Stimulated activated CD4-positive, alpha-beta T cell treated with anti-CD3 and anti-CD28 coated beads, TNF-alpha, amount 100 ng/mL, for 48 hours (primary cell): ENCODE results near the gene ASPSCR1.

Source experiments
- DNase-seq, 3 donors: peaks; one replicate each; pipeline ENCODE4 v3.0.0-alpha.2; 2020; ENCODE audit warnings: low read depth in 3 of 3

ASPSCR1 gene

DNA sequence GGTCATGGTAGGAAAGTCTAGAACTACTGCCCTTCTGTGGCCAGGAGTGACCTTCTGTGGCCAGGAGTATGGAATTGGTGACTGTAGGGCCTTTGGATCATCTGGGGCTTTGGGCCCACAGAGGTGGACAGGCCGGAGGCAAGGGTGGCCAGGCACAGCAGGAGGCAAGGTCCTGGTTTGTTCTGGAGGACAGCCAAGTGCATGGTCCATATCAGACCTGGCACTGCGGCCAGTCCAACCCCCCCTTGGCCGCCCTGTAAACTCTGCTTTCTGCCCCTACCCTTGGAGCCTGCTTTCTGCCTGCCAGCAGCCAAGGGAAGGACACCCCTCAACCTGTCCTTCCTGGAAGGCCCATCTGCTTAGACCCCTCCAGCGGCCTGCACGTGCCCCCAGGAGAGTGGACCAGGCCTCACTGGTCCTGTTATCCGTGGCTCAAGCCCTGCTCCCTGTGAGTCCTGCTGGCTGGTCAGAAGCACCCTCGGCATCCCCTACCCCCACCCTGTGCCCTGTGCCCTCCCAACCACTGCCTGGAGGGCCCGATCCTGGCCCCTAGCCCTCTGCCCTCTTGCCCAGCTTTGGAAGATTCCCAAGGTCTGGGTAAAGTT lies 62.4 kb downstream of the ASPSCR1 start:
- no peak for DNase-seq

GRCh38 chr17:82041144-82041814 lies 63.9 kb downstream of the ASPSCR1 start:
- no peak for DNase-seq

DNA sequence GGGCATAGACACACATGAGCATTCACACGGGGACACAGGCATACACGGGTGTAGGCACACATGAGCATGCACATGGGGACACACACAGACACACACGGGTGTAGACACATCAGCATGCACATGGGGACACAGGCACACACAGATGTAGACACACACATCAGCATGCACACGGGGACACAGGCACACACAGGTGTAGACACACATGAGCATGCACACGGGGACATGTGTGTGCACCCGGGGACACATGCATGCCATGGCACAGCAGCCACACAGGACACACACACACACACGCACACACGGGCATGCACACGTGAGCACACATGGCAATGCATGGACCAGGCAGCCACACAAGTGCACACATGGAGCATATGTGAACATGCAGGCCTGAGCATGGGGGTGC lies 65.2 kb downstream of the ASPSCR1 start:
- no peak for DNase-seq

- no peak for DNase-seq
These were observed 66.1 kb downstream of the ASPSCR1 start for GRCh38 chr17:82043507-82043906.

DNA sequence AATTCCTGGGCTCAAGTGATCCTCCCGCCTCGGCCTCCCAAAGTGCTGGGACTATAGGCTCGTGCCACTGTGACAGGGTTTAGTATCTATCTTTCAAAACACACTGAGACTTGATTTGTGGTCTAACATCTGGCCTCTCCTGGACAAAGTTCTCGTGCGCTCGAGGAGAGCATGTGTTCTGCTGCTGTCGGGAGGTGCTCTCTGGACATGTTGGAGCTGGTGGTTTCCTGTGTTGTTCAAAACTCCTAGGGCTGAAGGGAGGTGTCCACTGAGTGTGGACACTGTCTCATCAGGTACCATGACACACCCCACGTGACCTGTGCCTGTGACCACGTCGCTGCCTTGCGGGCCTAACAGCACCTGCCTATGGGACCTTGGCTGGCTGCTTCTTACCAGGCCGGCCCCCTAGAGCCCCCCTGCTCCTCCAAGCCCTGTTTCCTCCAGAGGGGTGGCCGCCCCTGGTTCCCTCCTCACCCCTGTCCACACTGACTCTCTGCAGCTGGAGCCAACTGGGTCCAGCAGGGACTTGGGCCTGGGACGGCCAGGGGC lies 68.6 kb downstream of the ASPSCR1 start:
- DNase-seq = no peak

DNA sequence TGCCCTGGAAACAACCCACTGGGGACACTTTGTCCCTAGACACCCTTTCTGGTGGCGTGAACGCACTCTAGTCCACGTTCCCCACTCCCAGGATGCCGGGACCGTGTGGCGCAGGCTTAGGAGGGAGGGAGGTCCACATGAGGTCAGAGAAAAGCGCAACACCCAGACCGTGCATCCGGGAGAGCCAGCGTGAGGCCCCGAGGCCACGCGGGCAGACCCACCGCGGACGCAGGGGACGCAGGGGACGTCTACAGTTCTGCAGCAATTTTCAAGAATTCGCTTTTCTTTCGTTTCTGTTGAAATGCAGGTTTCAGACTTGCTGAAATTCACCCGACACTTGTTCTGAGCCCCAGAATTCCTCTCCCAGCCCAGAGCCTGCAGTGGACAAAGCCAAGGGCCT lies 69.5 kb downstream of the ASPSCR1 start:
- DNase-seq = no peak

DNA sequence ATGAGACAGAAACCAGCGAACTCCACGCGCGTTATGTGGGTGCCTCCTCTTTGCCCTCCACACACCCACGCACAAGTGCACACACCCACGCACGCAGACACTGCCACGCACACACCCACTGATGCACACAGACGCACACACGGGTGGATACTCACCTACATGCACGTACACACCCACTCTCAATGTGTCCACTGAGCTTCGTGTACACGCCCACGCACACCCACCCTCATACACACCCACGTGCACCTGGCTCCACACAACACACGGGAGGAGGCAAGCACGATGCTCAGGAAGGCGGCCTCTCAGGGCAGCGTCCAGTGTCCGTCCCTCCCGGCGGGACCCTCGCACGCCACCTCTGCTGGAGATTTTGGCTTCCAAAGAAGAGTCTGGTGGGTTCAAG lies 70.0 kb downstream of the ASPSCR1 start:
- DNase-seq = no peak

- DNase-seq = no peak
These were observed 70.6 kb downstream of the ASPSCR1 start for GRCh38 chr17:82047914-82048570.

DNA sequence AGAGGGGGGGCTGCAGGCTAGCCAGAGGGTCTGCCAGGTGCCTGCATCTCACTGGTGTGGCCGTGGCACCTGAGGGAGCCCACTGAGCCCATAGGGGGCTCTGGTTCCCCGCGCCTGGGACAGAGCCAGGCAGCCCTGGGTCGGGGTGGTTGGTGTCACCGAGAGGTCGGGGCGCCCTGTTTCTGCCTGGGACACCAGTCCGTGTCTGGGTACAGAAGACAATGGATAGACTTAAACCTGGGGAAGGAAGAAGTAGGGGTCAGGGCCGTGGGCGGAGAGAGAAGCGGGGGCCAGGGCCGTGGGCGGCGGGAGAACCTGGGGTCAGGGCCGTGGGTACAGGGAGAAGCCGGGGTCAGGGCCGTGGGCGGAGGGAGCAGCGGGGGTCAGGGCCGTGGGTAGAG lies 71.1 kb downstream of the ASPSCR1 start:
- no peak for DNase-seq

GRCh38 chr17:82049106-82049505 lies 71.7 kb downstream of the ASPSCR1 start:
- no peak for DNase-seq

GRCh38 chr17:82049521-82049971 lies 72.1 kb downstream of the ASPSCR1 start:
- DNase-seq = no peak

DNA sequence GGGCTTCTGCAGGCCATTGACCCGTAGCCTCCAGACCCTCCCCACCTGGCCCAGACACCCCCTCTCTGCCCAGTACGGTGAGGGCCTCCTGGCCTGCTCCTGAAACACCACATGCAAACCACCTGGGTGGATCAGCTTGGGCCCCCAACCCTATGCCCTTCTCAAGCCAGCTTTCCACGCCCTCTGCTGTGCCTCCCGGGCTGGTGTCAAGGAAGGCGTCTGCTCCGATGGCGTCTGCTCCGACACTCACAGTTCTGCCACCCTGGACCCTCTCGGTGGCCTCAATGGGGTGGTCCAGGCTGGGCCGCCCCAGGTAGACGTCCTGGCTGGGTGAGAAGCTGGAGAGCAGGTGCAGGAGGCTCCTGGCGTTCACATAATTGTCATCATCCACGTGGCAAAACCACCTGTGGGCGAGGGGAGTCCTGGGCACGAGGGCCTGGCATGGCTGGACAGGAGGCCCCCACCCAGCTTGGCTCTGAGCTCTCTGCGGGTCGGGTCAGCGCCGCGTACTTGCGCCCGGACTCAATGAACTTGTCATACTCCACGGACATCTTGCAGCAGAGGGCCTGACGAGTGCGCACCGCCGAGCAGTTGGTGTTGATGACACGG lies 72.8 kb downstream of the ASPSCR1 start:
- DNase-seq = no peak

DNA sequence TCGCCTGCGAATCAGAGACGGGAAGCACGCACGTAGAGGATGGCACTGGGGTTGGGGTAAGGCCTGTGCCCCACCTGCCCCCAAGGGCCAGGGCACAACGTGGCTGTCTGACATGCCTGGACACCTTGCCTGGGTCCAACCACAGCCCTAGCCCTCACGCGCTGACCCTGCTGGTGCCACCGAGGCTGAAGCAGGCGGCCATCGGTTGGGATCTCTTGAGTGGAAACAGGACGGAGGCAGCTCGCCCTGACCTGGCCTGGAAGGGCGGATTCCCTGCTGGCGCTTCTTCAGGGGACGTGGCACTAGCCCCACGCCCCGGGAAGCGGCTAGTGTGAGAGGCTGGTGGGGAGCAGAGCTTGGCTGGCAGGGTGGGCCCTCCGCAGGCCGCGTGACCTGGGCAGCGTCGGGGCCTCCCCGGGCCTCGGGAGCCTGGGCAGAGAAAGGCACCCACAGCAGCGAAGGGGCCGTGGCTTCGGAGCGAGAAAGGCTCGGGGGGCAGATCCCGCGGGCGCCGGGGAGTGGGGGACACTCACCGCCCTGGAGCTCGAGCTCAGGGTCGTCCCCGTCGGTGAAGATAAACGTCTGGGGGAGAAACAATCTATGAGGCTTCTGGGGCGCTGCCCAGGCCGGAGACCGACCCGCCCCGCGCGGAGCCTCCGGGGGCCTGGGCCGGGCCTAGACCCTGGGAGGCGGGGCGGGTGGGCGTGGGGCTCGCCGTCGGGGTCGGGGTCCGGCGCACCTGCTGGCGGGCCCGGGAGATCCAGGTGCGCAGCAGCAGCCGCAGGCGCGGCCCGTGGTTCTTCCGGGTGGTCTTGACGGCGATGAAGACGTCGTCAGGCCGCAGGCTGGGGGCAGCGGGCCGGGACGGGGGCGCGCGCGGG lies 73.6 kb downstream of the ASPSCR1 start:
- no peak for DNase-seq

GRCh38 chr17:82051776-82052637 lies 74.6 kb downstream of the ASPSCR1 start, which contains the start of the genes GPS1 and RFNG:
TSS of gene GPS1 (plus strand) at chr17:82051898. CDS start at chr17:82051932, 34 bp downstream.
TSS of gene RFNG (minus strand) at chr17:82051811. CDS start at chr17:82051766, 45 bp downstream.
- DNase-seq = peak; percentile 58 to 82 (median 66)

DNA sequence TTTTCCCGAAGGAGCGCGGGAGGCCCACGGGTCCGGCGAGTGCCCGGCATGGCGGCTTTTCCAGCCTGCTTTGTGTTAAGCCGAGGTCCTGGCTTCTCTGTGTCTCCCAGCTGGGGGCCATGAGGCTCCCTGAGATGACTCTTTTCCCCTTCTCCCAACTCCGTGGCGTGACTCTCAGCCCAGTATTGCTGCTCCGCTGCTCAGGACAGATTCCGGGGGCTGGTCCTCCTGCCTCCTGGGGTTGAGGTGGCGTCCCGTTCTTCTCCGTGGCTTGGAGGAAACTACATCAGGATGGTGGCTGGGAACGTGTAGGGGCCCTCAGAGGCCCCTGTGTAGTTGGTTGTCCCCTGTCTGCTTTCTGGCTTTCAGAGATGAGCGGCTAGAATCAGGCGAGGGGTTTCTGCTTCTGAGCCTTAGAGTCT lies 75.2 kb downstream of the ASPSCR1 start:
- DNase-seq = no peak

DNA sequence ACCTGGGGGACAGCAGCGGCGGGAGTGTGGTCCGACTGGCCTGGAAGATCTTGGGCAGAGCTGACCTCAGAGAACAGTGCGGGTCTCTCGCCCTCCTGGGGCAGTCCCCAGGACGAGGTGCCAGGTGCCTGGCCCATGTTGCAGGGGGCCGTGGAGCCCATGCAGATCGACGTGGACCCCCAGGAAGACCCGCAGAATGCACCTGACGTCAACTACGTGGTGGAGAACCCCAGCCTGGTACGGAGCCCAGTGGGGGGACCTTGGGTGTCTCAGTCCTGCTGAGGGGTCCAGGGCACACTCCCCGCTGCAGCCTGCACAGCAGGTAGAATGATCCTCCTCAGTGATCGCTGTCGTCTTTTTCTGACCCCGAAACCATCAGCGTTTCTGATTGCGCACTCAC lies 75.7 kb downstream of the ASPSCR1 start:
- no peak for DNase-seq

DNA sequence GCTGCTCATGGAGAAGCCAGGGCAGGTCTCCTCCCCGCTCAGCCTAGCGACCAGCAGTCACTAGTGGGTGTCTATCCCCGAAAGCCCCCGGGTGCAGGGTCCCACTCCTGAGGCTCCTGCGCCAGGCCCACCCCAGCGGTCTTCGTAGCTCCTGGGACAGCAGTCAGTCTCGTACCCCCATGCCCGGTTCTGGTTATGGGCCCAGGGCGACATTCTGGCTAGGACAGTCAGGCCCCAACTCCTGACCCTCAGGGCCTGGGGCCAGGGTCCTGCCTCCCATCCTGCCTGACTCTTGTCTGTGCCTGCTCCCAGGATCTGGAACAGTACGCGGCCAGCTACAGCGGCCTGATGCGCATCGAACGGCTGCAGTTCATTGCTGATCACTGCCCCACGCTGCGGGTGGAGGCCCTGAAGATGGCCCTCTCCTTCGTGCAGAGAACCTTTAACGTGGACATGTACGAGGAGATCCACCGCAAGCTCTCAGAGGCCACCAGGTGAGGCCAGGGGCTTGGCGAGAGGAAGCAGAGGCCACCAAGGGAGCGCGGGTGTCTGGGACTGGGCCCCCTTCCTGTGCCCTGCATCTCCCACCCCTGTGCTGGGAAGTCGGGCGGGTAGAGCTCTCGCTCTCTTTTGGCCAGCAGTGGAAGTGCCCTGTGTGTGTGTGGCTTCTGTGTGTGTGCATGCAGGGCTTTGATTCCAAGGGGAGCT lies 76.3 kb downstream of the ASPSCR1 start:
- DNase-seq = no peak

- DNase-seq = no peak
These were observed 77.1 kb downstream of the ASPSCR1 start for GRCh38 chr17:82054351-82055022.
